Loucy (cell line): ENCODE data around the gene ZBTB20.

ENCODE experiments used
- H2AFZ ChIP-seq: fragments of 200-600 bp; sonication (generic); 2 replicates; pipeline ENCODE4 v1.6.0; 2016; ENCODE audit warnings: antibody characterized with exemption, mild to moderate bottlenecking, low read length, moderate library complexity
- H3F3A ChIP-seq: fragments of 200-600 bp; 2 replicates; pipeline ENCODE4 v1.6.0; 2016; ENCODE audit warnings: antibody characterized with exemption, low read depth, mild to moderate bottlenecking
- H3K27me3 ChIP-seq: fragments of 200-600 bp; sonication (generic); 2 replicates; pipeline ENCODE4 v1.6.1; 2014; ENCODE audit warnings: low read length, mild to moderate bottlenecking; ENCODE audit not compliant: insufficient read depth, poor library complexity, severe bottlenecking
- H3K36me3 ChIP-seq: fragments of 200-600 bp; sonication (generic); 2 replicates; pipeline ENCODE4 v1.6.1; 2016; ENCODE audit warnings: low read length; ENCODE audit not compliant: insufficient read depth
- H3K4me1 ChIP-seq: fragments of 200-600 bp; sonication (generic); 2 replicates; pipeline ENCODE4 v1.5.1; 2014; ENCODE audit warnings: low read length, mild to moderate bottlenecking; ENCODE audit not compliant: insufficient read depth, poor library complexity, severe bottlenecking
- H3K4me2 ChIP-seq: fragments of 200-600 bp; sonication (generic); 2 replicates; pipeline ENCODE4 v1.6.0; 2014; ENCODE audit warnings: antibody characterized with exemption, low read length, low read depth, mild to moderate bottlenecking; ENCODE audit not compliant: poor library complexity, severe bottlenecking
- H3K4me3 ChIP-seq: fragments of 200-600 bp; sonication (generic); 2 replicates; pipeline ENCODE4 v1.5.1; 2014; ENCODE audit warnings: low read length, mild to moderate bottlenecking, mixed read lengths; ENCODE audit not compliant: poor library complexity, severe bottlenecking
- H3K79me2 ChIP-seq: fragments of 200-600 bp; sonication (generic); 2 replicates; pipeline ENCODE4 v1.6.1; 2014; ENCODE audit warnings: low read length; ENCODE audit not compliant: insufficient read depth
- H3K9ac ChIP-seq: fragments of 200-600 bp; sonication (generic); 2 replicates; pipeline ENCODE4 v1.6.0; 2014; ENCODE audit warnings: mild to moderate bottlenecking, low read depth, low read length, moderate library complexity; ENCODE audit not compliant: poor library complexity, severe bottlenecking
- H3K9me2 ChIP-seq: fragments of 200-600 bp; sonication (generic); replicated peaks from 2 replicates; pipeline ENCODE4 v1.6.1; 2016; ENCODE audit warnings: low read depth, low read length, mixed read lengths
- H3K9me3 ChIP-seq: fragments of 200-600 bp; sonication (generic); 2 replicates; pipeline ENCODE4 v1.6.1; 2014; ENCODE audit warnings: mild to moderate bottlenecking, antibody characterized with exemption, low read length, low read depth; ENCODE audit not compliant: insufficient read depth
- H4K20me1 ChIP-seq: fragments of 200-600 bp; sonication (generic); 2 replicates; pipeline ENCODE4 v1.6.0; 2014; ENCODE audit warnings: antibody characterized with exemption, low read length, mild to moderate bottlenecking; ENCODE audit not compliant: insufficient read depth, poor library complexity, severe bottlenecking
- CTCF ChIP-seq: fragments of 200-600 bp; sonication (generic); conservative IDR thresholded peaks from 2 replicates; pipeline ENCODE4 v1.5.1; 2014; ENCODE audit warnings: mild to moderate bottlenecking, antibody characterized with exemption, low read length
- EZH2phosphoT487 ChIP-seq: fragments of 200-600 bp; IDR thresholded peaks from 2 replicates; pipeline ENCODE4 v1.6.1; 2018; ENCODE audit warnings: antibody characterized with exemption, mild to moderate bottlenecking, moderate library complexity, borderline replicate concordance

ZBTB20 gene

GRCh38 chr3:114378760-114379159, 768.3 kb downstream of the ZBTB20 start:
- Histone ChIP-seq H3K36me3 (peaks cover 18% of the 10 kb centered on the region; the same call in 1 of the 2 replicates), H3K9me2 (no peaks in the 10 kb centered on the region), H3F3A (no peaks in the 10 kb centered on the region), H3K4me3 (no peak overlapping the region), H3K4me1 (peaks cover 9% of the 10 kb centered on the region), H3K9ac (no peak overlapping the region), H3K79me2 (no peaks in the 10 kb centered on the region), H4K20me1 (no peaks in the 10 kb centered on the region), H3K27me3 (no peaks in the 10 kb centered on the region), H3K4me2 (no peak overlapping the region), H2AFZ (no peak overlapping the region), H3K9me3 (no peaks in the 10 kb centered on the region)
- TF ChIP-seq EZH2phosphoT487 (no peak), CTCF (no peak)

GRCh38 chr3:114377426-114377825, 769.7 kb downstream of the ZBTB20 start:
- Histone ChIP-seq H3K27me3 (no peaks in the 10 kb centered on the region), H3K9ac (no peak overlapping the region), H4K20me1 (no peaks in the 10 kb centered on the region), H3K36me3 (peaks cover 18% of the 10 kb centered on the region; the same call in 1 of the 2 replicates), H3K4me1 (peaks cover 9% of the 10 kb centered on the region), H2AFZ (no peak overlapping the region), H3K4me3 (no peak overlapping the region), H3K4me2 (no peak overlapping the region), H3F3A (no peaks in the 10 kb centered on the region), H3K79me2 (no peaks in the 10 kb centered on the region), H3K9me2 (no peaks in the 10 kb centered on the region), H3K9me3 (no peaks in the 10 kb centered on the region)
- TF ChIP-seq CTCF (no peak), EZH2phosphoT487 (no peak)

GRCh38 chr3:114376516-114377185, 770.4 kb downstream of the ZBTB20 start:
- Histone ChIP-seq H3K4me2 (no peak overlapping the region), H3K9ac (no peak overlapping the region), H2AFZ (no peak overlapping the region), H3K4me1 (peaks cover 9% of the 10 kb centered on the region), H3K9me3 (no peaks in the 10 kb centered on the region), H3K27me3 (no peaks in the 10 kb centered on the region), H3K9me2 (no peaks in the 10 kb centered on the region), H3K4me3 (no peak overlapping the region), H3F3A (no peaks in the 10 kb centered on the region), H3K36me3 (peaks cover 18% of the 10 kb centered on the region; the same call in 1 of the 2 replicates), H4K20me1 (no peaks in the 10 kb centered on the region), H3K79me2 (no peaks in the 10 kb centered on the region)
- TF ChIP-seq EZH2phosphoT487 (no peak), CTCF (no peak)
